ENCODE data around the gene AGPS.

Gene AGPS

DNA sequence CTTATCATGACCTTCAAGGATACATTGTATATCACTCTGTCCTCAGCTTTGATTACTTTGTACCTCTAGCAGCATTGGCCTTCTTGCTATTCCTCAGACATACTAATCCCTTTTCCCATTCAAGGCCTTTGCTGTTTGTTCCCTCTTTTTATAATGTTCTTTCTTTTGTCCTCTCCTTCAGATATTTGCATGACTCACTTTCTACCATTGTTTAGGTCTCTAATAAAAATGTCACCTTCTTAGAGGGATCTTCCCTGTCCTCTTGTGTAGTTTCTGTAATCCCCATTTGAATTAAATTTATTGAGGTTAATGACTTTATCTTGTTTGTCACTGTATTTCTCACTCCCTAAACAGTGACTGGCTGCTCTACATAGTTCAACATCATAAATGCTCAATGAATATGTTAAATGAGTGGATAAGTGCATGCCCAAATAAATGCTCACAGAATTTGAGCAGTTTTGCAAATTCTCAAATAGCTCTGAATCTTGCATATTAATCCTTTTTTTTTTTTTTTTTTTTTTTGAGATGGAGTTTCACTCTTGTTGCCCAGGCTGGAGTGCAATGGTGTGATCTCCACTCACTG lies 135.9 kb downstream of the AGPS start:
- DNase-seq (ENCODE audit: low read depth in 2 of 2), result no peak

DNA sequence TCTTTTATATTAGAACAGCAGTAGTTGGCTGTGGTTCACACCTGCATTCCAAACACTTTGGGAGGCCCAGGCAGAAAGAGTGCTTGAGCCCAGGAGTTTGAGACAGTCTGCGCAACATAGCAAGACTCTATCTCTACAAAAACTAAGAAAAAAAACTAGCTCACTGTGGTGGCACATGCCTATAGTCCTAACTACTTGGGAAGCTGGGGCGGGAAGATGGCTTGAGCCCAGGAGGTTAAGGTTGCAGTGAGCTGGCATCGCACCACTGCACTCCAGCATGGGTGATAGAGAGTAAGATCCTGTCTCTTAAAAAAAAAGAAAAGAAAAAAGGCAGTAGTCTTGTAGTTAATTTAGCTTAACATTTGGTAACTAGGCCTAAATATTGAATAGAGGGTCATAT lies 136.6 kb downstream of the AGPS start:
- DNase-seq (ENCODE audit: low read depth in 2 of 2), result no peak

DNA sequence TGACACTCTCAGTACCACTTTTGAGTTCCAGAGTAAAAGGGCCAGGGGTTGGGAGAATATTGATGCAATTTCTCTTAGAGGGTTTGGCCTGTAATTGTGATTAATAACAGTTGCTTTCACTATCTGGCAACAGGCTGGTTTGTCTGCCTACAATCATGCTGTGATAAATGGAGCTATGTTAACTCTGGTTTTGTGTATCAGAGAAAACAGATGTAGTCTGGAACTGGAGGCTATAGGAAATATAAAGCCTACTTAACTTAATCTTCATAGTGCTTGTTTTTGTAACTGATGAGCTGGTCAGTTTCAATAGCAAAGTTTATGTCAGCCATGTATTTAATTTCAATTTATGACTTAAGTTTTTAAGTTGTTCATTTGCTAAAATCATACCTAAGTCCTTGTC lies 138.0 kb downstream of the AGPS start:
- DNase-seq (ENCODE audit: low read depth in 2 of 2), result no peak

DNA sequence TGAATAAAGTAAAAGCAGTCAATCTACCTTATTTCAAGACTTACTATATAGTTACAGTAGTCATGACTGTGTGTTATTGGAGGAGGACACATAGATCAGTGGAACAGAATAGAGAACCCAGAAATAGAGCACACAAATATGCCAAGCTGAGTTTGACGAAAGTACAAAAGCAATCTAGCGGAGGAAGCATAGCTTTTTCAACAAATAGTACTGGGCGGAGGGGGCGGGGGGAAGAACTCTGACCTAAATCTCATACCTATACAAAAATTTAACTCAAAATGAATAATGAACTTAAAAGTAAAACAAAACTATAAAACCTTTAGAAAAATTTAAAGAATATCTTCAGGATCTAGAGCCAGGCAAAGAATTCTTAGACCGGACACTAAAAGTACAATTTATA lies 139.1 kb downstream of the AGPS start:
- DNase-seq (ENCODE audit: low read depth in 2 of 2), result no peak

DNA sequence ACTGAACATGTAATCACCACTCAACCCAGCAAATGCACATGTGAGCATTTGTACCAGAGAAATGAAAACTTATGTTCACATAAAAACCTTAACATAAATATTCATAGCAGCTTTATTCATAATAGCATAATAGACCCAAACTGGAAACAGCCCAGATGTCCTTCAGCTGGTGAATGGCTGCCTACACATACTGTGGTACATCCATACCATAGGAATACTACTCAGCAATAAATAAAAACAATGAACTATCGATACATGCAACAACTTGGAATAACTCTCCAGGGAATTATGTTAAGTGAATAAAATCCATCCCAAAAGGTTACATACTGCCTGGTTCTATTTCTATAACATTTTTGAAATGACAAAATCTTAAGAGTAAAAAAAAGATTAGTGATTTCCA lies 140.0 kb downstream of the AGPS start:
- DNase-seq (ENCODE audit: low read depth in 2 of 2), result no peak

DNA sequence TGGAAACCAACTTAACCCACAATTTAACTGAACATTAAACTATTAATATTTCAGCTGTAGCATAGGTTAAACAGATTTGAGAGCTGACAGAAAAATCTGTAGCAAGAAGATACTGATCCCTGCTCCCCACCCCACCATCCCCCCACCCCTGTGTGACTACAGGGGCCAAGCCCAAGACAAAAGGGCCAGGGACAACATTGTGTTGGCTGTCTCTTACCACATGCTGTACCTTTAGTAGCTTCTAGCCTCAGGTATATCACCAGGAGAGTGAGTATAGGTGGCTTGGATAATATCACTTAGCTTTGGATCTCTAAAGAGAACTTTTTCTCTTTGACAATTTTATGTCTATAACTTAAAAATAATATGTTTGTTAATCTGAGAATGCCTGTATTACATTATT lies 140.7 kb downstream of the AGPS start:
- DNase-seq (ENCODE audit: low read depth in 2 of 2), result no peak

DNA sequence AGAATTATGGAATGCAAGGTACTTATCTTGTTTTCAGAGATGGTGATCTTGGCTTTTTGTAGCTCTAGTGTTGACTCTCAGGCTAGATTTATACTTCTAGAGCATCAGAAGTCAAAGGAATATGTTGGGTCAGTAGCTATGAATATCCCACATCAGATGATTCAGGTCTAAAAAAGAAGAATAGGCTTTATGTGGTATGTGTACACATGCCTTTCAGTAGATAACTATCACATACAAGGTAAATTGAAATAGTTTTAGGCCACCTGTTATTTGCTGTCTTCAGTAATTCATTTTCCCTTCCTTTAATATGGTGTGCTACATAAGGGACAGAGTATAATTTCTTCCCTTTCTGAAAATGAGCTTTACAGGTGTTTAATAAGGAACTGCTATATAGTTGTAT lies 142.4 kb downstream of the AGPS start:
- no peak for DNase-seq (ENCODE audit: low read depth in 2 of 2)

DNA sequence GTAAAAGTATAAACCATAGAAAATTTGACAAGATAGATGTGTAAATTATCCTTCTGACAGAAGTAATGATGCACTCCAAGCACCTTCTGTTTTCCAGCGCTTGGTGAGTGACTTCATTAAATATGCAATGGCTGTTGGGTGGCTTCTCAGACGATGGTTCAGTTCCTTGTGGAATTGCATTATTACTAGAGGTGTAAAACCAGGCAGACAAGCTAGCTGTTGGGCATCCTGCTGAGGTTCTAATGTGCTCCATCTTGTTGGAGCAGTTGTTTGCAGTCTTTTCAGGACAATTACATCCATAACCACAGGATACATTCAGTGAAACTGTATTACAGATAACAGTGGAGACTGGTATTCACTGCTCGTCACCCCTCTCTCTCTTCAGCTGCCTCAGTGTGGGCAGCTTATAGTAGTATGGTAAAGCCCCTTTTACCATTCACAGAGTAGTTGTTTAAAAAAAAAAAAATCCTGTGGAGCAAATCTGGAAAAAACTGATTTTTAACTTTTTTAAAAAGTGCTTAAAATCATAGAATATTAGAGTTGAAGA lies 143.5 kb downstream of the AGPS start:
- DNase-seq (ENCODE audit: low read depth in 2 of 2), result no peak

DNA sequence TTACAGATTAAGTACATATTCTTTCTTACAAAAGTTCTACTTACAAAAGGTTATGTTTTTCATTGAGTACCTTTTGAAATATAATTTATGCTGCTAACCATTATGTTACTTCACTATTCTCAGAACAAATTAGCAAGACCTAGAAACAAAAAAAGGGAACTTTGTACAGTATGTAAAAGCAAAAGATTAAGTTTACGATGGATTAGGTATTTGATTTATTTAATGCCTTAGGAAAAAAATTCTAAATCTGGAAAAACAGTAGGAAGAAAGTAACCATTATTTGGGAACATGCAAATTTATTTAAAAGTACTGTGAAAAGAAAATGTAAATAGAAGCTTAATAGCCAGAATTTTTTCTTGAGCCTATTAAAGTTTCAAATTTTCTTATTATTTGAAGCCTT lies 144.6 kb downstream of the AGPS start:
- no peak for DNase-seq (ENCODE audit: low read depth in 2 of 2)

DNA sequence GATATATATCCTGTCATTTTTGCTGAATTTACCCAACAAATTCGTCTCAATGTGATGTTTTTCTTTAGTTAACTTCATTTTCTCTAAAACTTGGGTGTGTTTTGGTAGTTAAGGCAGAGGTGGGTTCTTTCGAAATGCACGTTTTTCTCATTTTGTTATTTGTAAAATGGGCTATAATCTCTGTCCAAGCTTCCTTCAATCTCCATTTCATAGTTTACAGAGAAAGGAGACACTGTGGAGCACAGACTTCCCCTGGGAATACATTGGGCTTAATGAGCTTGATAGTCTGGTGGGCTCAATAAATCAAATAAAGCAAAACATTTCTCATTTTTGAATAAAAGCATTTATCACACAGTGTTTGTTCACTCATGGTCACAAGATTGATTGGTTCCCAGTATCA lies 145.1 kb downstream of the AGPS start:
- DNase-seq (ENCODE audit: low read depth in 2 of 2), result no peak

DNA sequence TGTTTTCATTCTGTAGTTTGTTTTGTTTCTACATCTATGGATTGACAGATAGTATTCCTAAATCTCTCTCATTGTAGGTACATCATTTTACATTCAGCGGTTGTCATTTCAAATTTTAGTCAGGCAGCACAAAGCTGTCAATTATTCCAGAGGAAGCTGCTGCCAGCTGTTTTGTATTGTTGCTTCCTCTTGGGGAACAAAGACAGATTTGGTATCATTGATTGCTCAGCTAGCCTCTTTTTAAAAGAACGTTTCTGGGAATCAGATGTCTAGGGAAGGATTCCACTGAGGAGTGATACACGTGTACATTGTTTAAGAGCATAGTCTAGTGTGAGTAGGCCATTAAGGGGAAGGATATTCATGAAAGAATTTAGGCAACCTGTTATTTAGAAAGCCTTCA lies 145.8 kb downstream of the AGPS start:
- DNase-seq (ENCODE audit: low read depth in 2 of 2), result no peak

DNA sequence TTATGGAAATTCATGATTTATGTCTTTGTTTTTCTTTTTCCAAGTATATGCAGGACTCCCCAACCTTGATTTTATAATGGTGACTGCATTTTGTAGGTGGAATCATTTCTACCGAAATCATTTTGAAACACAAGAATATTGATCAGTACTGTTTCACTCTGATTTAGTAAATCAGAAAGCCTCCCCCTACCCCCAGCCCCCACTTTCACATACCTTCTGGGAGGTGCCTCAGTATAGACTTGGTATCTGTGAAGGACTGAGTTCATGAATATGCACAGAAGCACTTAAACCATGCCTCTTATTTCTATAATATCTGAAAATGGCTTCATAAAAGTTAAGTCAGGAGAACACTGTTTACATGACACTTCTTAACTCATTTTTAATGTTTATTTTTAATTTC lies 147.7 kb downstream of the AGPS start:
- DNase-seq (ENCODE audit: low read depth in 2 of 2), result no peak

DNA sequence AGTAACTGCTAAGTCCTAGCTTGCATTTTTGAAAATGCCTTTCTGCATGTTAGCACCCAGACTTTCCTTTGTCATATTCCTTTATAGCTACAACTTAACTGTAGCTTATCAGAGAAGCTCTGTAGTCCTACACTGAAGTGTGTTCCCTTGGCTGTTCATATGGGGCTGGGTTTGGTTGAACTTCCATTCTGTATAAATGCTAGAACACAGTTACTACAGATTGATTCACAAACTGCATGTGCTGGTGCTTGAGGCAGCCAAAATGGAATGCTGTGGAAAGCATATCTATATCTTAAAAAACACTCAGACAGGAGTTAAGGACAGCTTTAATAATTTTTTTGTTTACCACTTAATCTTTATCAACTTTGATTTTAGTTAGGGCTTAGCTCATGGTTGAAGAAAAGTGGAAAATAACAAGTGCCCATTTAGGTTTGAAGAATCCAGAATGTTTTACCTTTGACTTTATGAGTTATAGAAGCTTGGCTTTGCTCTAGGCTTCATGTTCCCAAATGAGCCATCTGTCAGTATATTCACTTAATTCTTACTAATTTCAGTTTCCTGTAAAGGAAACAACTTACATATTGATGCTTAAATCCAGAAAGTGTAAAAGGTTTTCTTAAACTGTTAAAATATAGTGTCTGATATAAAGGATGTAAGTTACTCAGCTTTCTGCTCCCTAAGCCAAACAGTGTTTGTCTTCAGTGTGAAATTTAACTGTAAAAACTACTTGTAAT lies 148.9 kb downstream of the AGPS start:
- no peak for DNase-seq (ENCODE audit: low read depth in 2 of 2)

DNA sequence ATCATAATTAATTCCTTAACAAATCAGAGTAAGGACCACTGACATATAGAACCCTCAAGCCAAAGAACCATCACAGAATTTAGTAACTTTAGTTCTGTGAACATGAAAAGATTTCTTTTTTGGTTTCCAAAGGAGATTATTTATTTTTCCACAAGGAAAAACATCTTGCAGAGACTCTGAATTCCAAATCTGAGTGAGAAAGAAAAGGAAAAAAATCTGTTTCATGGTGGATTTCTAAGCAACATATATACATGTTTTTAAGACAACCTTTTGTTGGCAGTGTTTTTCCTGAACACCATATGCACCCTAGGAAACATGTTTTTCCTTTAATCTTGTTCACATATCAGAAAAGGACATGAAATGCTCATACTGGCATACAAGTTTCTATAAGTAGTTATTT lies 149.8 kb downstream of the AGPS start:
- DNase-seq (ENCODE audit: low read depth in 2 of 2), result no peak

DNA sequence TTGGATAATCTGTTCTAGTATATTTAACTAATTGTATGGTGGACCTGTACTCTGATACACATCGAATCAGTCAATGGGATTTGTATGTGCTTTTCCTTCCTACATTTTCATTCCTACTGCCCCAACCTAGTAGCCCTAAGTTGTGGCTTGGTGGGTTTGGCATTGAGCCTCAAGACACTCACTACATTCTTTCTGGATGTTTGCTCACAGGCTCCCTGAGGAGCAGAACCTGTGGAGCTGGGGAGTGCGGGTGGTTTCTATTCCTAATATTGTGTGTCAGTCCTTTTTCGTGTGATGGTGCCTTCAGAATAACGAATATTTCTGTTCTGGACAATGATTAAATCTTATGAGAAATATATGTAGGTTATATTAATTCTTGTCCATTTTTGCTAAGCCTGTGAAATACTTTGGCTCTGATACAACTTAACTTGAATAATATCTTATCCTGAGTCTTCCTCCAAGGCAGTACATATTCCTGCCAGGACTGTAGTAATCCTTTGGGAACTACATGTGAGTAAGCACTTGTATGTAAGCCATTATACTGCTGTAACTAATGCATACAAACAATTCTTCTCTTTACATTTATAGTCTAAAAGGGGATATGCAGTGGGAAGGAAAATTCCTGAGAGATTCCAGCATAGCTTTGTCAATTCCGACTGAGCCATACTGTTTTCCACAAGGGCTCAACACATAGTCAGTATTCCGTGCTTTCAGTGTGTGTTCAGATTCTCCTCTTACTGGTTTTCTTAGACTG lies 150.6 kb downstream of the AGPS start:
- DNase-seq (ENCODE audit: low read depth in 2 of 2), result no peak

DNA sequence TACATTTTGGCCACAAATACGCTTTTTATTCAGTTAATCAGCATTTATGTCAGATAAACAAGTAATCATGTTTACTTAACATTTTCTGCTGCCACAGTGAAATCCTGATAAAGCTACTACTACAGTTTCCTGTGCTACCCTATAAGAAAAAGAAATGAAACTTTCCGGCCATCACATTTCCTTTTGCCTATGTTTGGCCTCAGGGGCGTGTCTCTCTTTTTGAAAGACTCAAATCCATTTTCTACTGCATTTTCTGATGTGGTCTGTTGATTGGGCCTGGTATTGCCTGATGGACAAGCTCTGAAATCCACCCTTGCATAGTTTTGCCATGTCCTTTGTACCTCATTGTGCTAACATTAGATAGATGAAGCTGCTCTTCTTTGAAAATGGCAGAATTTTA lies 152.6 kb downstream of the AGPS start:
- no peak for DNase-seq (ENCODE audit: low read depth in 2 of 2)

DNA sequence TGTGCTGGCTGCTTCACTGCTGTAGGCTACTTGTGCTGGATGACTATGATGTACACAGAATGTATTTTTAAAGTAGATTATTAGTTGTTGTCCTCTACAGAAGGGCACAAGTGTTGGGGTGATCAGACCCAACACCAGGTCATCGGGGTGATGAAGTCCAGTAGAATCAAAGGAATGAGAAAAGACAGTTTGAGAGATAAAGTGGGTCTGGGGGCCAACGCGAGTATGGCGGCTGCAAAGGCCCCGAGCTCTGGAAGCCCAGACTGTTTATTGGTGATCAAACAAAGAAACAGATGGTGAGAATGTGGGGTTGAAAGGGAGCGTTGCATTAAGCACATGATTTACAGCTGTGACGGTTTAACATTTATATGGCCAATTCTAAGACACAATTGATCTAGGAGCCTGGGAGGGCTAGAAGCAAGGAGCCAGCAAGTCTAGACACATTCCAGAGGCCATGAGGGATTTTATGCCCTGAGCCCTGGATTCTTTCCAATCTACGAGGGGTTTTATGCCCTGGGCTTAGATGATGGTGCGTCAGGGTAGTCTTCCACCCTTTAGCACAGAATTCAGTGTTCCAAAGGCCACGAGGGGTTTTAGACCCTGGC lies 153.5 kb downstream of the AGPS start:
- no peak for DNase-seq (ENCODE audit: low read depth in 2 of 2)

DNA sequence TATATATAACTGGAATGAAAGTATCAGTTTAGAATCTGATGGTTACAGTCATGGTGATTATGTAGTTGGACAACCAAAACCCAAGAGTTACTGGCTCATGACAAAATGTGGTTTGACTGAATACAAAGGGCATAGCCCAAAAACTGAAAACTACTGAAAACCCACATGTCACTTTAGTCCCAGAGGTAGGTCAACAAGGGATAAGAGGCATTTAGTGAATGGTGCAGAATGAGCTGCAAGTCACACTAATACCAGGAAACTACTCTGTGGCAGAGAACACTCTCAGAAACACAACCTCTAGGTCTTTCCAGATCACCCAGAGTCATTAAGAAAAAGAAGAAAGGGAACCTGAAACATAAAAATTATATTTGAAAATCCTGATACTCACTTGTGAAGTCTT lies 154.5 kb downstream of the AGPS start:
- no peak for DNase-seq (ENCODE audit: low read depth in 2 of 2)

DNA sequence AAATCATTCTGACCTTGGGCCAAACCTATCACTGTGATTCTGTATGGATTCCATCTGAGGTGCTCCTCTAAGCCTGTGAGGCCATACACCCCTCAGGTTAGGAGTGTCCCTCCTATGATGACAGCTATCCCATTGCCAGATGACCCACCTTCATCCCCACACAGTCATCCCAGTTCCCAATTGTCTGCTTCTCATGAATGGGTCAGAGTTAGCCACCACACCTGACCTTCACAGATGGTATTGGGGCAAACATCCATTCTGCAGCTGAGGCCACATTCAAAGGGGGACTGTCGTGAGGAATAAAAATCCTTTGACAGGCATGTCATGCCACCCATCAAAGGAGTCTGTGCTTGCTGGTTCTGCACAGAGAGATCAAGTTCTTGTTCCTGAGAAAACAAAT lies 155.2 kb downstream of the AGPS start:
- DNase-seq (ENCODE audit: low read depth in 2 of 2), result no peak

DNA sequence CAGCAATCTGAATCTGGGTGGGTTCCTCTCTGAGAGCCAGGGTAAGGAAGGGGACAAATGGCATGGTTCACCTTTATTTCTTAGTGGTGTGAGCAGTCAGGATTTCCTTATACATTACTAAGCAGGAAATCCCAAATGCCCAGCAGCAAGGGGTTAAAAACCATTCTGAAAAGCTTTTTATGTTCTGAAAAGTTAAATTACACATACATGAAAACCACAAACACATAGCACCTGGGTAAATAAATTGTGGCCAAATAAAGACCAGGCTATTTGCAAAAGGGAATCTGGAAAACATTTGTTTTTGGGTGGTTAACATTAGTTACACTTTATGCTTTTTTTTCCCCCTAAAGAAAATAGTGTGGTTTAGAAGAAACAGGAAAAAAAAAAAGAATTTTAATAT lies 156.1 kb downstream of the AGPS start:
- DNase-seq (ENCODE audit: low read depth in 2 of 2), result no peak

DNA sequence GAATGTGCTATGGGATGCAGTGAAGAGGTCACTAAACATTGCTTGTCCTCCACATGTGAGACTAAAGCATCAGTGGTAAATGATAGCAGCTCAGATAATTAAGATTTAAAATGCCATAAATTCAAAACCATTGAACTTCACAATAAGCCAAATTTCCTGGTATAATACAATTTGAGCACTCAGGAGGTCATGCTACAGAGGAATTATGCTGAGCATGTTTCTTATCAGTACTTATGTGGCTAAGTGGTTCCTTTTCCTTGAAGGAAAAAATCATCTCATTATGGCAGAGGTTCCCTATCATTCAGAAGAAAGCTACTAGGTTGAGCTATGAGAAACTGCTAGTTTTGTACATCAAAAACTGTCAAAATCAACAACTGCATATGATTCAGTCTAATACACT lies 156.6 kb downstream of the AGPS start:
- no peak for DNase-seq (ENCODE audit: low read depth in 2 of 2)

Data from activated CD8-positive, alpha-beta memory T cell treated with anti-CD3 and anti-CD28 coated beads for 4 hours (primary cell).